IMR-90 (cell line): ENCODE measurements around the gene SYAP1. TPM values are rescaled to one million over a fixed set of nuclear protein-coding genes. Genes with fewer than 3 reads are reported as not detected.

ENCODE experiments used
- ATAC-seq: fragments of 200-7000 bp; cut with Tn5 transposase; 2 replicates; pipeline ENCODE4 v1.9.1; 2020; ENCODE audit warnings: low read depth, mild to moderate bottlenecking, moderate library complexity
- BruUV-seq: library from RNA; stranded (reverse); fragments of 400-500 nt; replicated peaks from 2 replicates; lab custom pipeline; 2021; lab: Mats Ljungman, UMichigan
- CTCF ChIA-PET: fragments of 300-600 bp; formaldehyde crosslinking; extraction: SDS; loops from one replicate; lab custom pipeline; 2021; ENCODE audit warnings: antibody characterized with exemption; lab: Yijun Ruan, JAX
- POLR2A ChIA-PET: fragments of 300-600 bp; sonication (Branson Sonifier 250); formaldehyde crosslinking; loops from one replicate; lab custom pipeline; 2022; ENCODE audit warnings: antibody characterized with exemption; ENCODE audit not compliant: unreplicated experiment; lab: Charles Lee
- DNase-seq: peaks from one replicate; pipeline ENCODE4 v3.0.0; 2013
- H2AFZ ChIP-seq: replicated peaks from 2 replicates; pipeline ENCODE3; 2013; ENCODE audit warnings: low read length, mild to moderate bottlenecking; ENCODE audit not compliant: poor library complexity
- H2AK5ac ChIP-seq: 2 replicates; pipeline ENCODE4 v1.6.1; 2013; ENCODE audit warnings: low read depth, low read length, inconsistent platforms
- H2AK9ac ChIP-seq: replicated peaks from 2 replicates; pipeline ENCODE3; 2013; ENCODE audit warnings: mild to moderate bottlenecking, low read depth, low read length, moderate library complexity; ENCODE audit not compliant: poor library complexity
- H2BK120ac ChIP-seq: 2 replicates; pipeline ENCODE4 v1.6.1; 2013; ENCODE audit warnings: low read depth, low read length, inconsistent platforms
- H2BK15ac ChIP-seq: 3 replicates; pipeline ENCODE4 v1.6.1; 2013; ENCODE audit warnings: low read depth, low read length, inconsistent platforms
- H2BK20ac ChIP-seq: 2 replicates; pipeline ENCODE4 v1.6.1; 2013; ENCODE audit warnings: low read depth, mild to moderate bottlenecking, inconsistent platforms, low read length, moderate library complexity
- H2BK5ac ChIP-seq: 2 replicates; pipeline ENCODE4 v1.6.1; 2013; ENCODE audit warnings: mild to moderate bottlenecking, low read depth, low read length, inconsistent platforms; ENCODE audit not compliant: poor library complexity, severe bottlenecking
- H3K14ac ChIP-seq: replicated peaks from 2 replicates; pipeline ENCODE4 v1.6.1; 2013; ENCODE audit warnings: low read depth, low read length, inconsistent platforms
- H3K18ac ChIP-seq: 2 replicates; pipeline ENCODE4 v1.6.1; 2013; ENCODE audit warnings: low read depth, low read length, control low read depth
- H3K23ac ChIP-seq: 2 replicates; pipeline ENCODE4 v1.6.1; 2013; ENCODE audit warnings: low read depth, low read length, inconsistent platforms
- H3K27ac ChIP-seq: 2 replicates; pipeline ENCODE4 v1.5.1; 2013; ENCODE audit warnings: mild to moderate bottlenecking, control low read depth, low read length; ENCODE audit not compliant: insufficient read depth
- H3K27me3 ChIP-seq: 2 replicates; pipeline ENCODE4 v1.6.1; 2013; ENCODE audit warnings: low read length; ENCODE audit not compliant: control insufficient read depth, insufficient read depth
- H3K36me3 ChIP-seq: 2 replicates; pipeline ENCODE4 v1.6.1; 2013; ENCODE audit warnings: low read length, mixed read lengths; ENCODE audit not compliant: control insufficient read depth, insufficient read depth
- H3K4ac ChIP-seq: 2 replicates; pipeline ENCODE4 v1.6.1; 2013; ENCODE audit warnings: low read depth, low read length, inconsistent platforms
- H3K4me1 ChIP-seq: 2 replicates; pipeline ENCODE4 v1.6.1; 2013; ENCODE audit warnings: low read length, mixed read lengths; ENCODE audit not compliant: control insufficient read depth, insufficient read depth
- H3K4me2 ChIP-seq: 2 replicates; pipeline ENCODE4 v1.6.1; 2013; ENCODE audit warnings: low read depth, mild to moderate bottlenecking, control low read depth, low read length, moderate library complexity
- H3K4me3 ChIP-seq: 2 replicates; pipeline ENCODE4 v1.5.1; 2013; ENCODE audit warnings: low read depth, mild to moderate bottlenecking, control low read depth, low read length, moderate library complexity; ENCODE audit not compliant: insufficient read depth
- H3K56ac ChIP-seq: 2 replicates; pipeline ENCODE4 v1.6.1; 2013; ENCODE audit warnings: low read length, inconsistent platforms; ENCODE audit not compliant: insufficient read depth; ENCODE audit errors: extremely low read depth
- H3K79me1 ChIP-seq, 2 experiments: 2 replicates each; pipeline ENCODE4 v1.6.1; 2013; ENCODE audit warnings: low read length in 2 of 2, inconsistent platforms in 1 of 2, low read depth in 1 of 2
- H3K9ac ChIP-seq: 2 replicates; pipeline ENCODE4 v1.6.1; 2013; ENCODE audit warnings: low read depth, low read length, control low read depth
- H3K9me1 ChIP-seq: 2 replicates; pipeline ENCODE4 v1.6.1; 2013; ENCODE audit warnings: low read length, inconsistent platforms; ENCODE audit not compliant: insufficient read depth
- H3K9me3 ChIP-seq: 2 replicates; pipeline ENCODE4 v1.6.1; 2013; ENCODE audit warnings: low read length; ENCODE audit not compliant: control insufficient read depth, insufficient read depth
- H4K20me1 ChIP-seq: 2 replicates; pipeline ENCODE4 v1.6.1; 2013; ENCODE audit warnings: low read length, inconsistent platforms; ENCODE audit not compliant: insufficient read depth
- H4K5ac ChIP-seq: 2 replicates; pipeline ENCODE4 v1.6.1; 2013; ENCODE audit warnings: mild to moderate bottlenecking, low read depth, low read length, control low read depth
- H4K8ac ChIP-seq, 2 experiments: 2 replicates each; pipeline ENCODE4 v1.6.1; 2013; ENCODE audit warnings: low read depth in 2 of 2, low read length in 2 of 2, control low read depth in 1 of 2, inconsistent platforms in 1 of 2
- H4K91ac ChIP-seq: 2 replicates; pipeline ENCODE4 v1.6.1; 2013; ENCODE audit warnings: low read depth, low read length, inconsistent platforms; ENCODE audit not compliant: insufficient read depth
- RCOR1 ChIP-seq: IDR thresholded peaks from 2 replicates; pipeline ENCODE4 v1.6.1; 2012; ENCODE audit warnings: mild to moderate bottlenecking, low read length, improper control_type of control experiment; ENCODE audit not compliant: insufficient replicate concordance
- WGBS, 2 experiments: methylation state at CpG; one replicate each; pipeline versions ENCODE4 v1.1.5 to v1.1.7; 2013; ENCODE audit warnings: missing lambda C conversion rate in 2 of 2; ENCODE audit not compliant: insufficient read length in 1 of 2; ENCODE audit errors: extremely low coverage in 2 of 2; 5-methylcytosine and 5-hydroxymethylcytosine counted together
- dilution Hi-C: fragments of 300-500 bp; cut with HindIII; formaldehyde crosslinking; loops from one replicate; pipeline ENCODE4 v1.14.3; 2018; ENCODE audit warnings: low sequenced_read_pairs; ENCODE audit not compliant: unreplicated experiment
- in situ Hi-C: fragments of 300-500 bp; cut with MboI; formaldehyde crosslinking; loops from 3 replicates; pipeline ENCODE4 v1.14.3; 2019; ENCODE audit warnings: low sequenced_read_pairs, inconsistent platforms, mixed read lengths
- intact Hi-C: fragments of 100-400 bp; cut with micrococcal nuclease; formaldehyde crosslinking; loops from 2 replicates; pipeline ENCODE4 v1.10.0; 2022
- polyA plus RNA-seq, 3 experiments: library from polyadenylated mRNA; depleted of rRNA; stranded (reverse); fragments of >200 nt; gene quantifications; 2 replicates each; pipeline ENCODE4 v1.2.3, GENCODE V29; 2012; ENCODE audit warnings: low replicate concordance in 1 of 3
- total RNA-seq: library from RNA; depleted of rRNA; stranded (reverse); fragments of >200 nt; gene quantifications from 2 replicates; pipeline ENCODE4 v1.2.3, GENCODE V29; 2012
- TF ChIP-seq, protein P1 (sequence below): conservative IDR thresholded peaks from 2 replicates; pipeline ENCODE4 v1.5.1; 2012; ENCODE audit warnings: mild to moderate bottlenecking, low read depth, low read length, improper control_type of control experiment

The SYAP1 gene
- total and polyA plus RNA-seq, 2 of the 4 experiments (the other 2 are of a cell fraction): 17.7 to 35.0 TPM

DNA sequence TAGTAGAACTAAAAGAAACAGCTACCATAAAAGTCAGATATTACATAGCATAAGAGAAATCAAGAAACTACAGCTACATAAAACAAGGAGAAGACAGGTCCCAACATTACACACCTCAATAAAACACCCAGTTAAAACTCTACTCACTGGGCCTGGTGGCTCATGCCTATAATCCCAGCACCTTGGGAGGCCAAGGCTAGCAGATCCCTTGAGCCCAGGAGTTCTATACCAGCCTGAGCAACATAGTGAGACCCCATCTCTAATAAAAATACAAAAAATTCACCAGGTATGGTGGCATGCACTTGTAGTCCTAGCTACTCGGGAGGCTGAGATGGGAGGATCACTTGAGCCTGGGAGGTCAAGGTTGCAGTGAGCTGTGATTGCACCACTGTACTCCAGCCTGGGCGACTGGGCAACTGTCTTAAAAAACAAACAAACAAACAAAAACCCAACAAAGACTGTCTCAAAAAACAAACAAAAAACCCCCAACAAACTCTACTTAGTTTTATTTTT lies 51.6 kb downstream of the SYAP1 start:
- Histone ChIP-seq H3K79me1 (no peaks in the 10 kb centered on the region), H3K27me3 (no peaks in the 10 kb centered on the region; the same call in 1 of the 2 replicates), H4K20me1 (no peaks in the 10 kb centered on the region), H3K23ac (no peak overlapping the region), H2BK5ac (no peak overlapping the region), H3K27ac (no peak overlapping the region), H3K9ac (no peak overlapping the region), H2BK120ac (no peak overlapping the region), H3K9me1 (no peaks in the 10 kb centered on the region), H3K56ac (no peak overlapping the region), H3K4ac (no peak overlapping the region), H3K36me3 (no peaks in the 10 kb centered on the region), H3K4me1 (no peaks in the 10 kb centered on the region), H4K8ac (no peak overlapping the region), H3K4me3 (no peak overlapping the region), H2BK15ac (no peak overlapping the region), H2BK20ac (no peak overlapping the region), H3K18ac (no peak overlapping the region), H2AK9ac (no peak overlapping the region), H3K4me2 (no peak overlapping the region), H3K14ac (no peak overlapping the region), H4K5ac (no peak overlapping the region), H2AFZ (no peak overlapping the region), H2AK5ac (no peak overlapping the region), H4K91ac (no peak overlapping the region), H3K9me3 (no peaks in the 10 kb centered on the region)
- WGBS, 2 experiments: no CpG with 5 or more reads among the region's 2 CpGs
- ATAC-seq (no peak), DNase-seq (no peak)
- TF ChIP-seq, protein P1, sequence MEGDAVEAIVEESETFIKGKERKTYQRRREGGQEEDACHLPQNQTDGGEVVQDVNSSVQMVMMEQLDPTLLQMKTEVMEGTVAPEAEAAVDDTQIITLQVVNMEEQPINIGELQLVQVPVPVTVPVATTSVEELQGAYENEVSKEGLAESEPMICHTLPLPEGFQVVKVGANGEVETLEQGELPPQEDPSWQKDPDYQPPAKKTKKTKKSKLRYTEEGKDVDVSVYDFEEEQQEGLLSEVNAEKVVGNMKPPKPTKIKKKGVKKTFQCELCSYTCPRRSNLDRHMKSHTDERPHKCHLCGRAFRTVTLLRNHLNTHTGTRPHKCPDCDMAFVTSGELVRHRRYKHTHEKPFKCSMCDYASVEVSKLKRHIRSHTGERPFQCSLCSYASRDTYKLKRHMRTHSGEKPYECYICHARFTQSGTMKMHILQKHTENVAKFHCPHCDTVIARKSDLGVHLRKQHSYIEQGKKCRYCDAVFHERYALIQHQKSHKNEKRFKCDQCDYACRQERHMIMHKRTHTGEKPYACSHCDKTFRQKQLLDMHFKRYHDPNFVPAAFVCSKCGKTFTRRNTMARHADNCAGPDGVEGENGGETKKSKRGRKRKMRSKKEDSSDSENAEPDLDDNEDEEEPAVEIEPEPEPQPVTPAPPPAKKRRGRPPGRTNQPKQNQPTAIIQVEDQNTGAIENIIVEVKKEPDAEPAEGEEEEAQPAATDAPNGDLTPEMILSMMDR: no peak
- TF ChIP-seq RCOR1: no peak
- CTCF ChIA-PET: no interaction called here
- POLR2A ChIA-PET: interaction anchor here (0.6 kb wide), 1 partner anchor 1858 kb away, joined by 4 read pairs; no protein-coding TSS in a partner anchor
- intact Hi-C loops: loop anchor here (1.0 kb wide), 1 partner anchor 9 kb away; no protein-coding TSS in a partner anchor
- dilution Hi-C loops: no loop called here
- in situ Hi-C loops: no loop called here
- BruUV-seq: no TSS peak
